K562 (cell line): Measurements from ENCODE around the gene MLH3. TPM values are rescaled to one million over a fixed set of nuclear protein-coding genes. Genes with fewer than 3 reads are reported as not detected.

Source experiments
- ATAC-seq: fragments of 200-7000 bp; cut with Tn5 transposase; 3 replicates; pipeline ENCODE4 v1.9.1; 2020; ENCODE audit warnings: moderate library complexity
- BruUV-seq: library from RNA; stranded (reverse); fragments of 400-500 nt; replicated peaks from 2 replicates; lab custom pipeline; 2021; lab: Mats Ljungman, UMichigan
- CTCF ChIA-PET: fragments of 300-600 bp; formaldehyde crosslinking; extraction: SDS; loops from one replicate; lab custom pipeline; 2021; ENCODE audit warnings: low intra/inter-chr PET ratio; lab: Yijun Ruan, JAX
- POLR2A ChIA-PET: fragments of 300-600, 350-650 bp; sonication (Branson Sonifier 250); formaldehyde crosslinking; extraction: SDS; loops from one replicate; lab custom pipeline; 2021; ENCODE audit warnings: antibody characterized with exemption, inconsistent platforms; lab: Yijun Ruan, JAX
- DNase-seq, 4 experiments: peaks; one replicate each; pipeline versions ENCODE4 v3.0.0 to v3.0.0-alpha.2; 2011 to 2018; ENCODE audit warnings: low spot score in 3 of 4, mixed read lengths in 3 of 4; ENCODE audit errors: extremely low read depth in 1 of 4
- FAIRE-seq: peaks from 2 replicates; lab custom pipeline; 2011; peaks lifted over from hg19 to GRCh38; lab: Jason Lieb, UNC
- H2AFZ ChIP-seq: 2 replicates; pipeline ENCODE4 v1.6.0; 2011; ENCODE audit warnings: low read depth, low read length, control low read depth, inconsistent platforms
- H3K27ac ChIP-seq: fragments of 200-600 bp; 3 replicates; pipeline ENCODE4 v1.8.0; 2011; ENCODE audit warnings: low read depth, mild to moderate bottlenecking, control low read depth, inconsistent platforms, low read length, moderate library complexity, mixed read lengths; ENCODE audit errors: extremely low read depth
- H3K27me3 ChIP-seq, 2 experiments: fragments of 300-600 bp in 1 of 2; 2 replicates in 1 of 2; 3 replicates in 1 of 2; pipeline versions ENCODE4 v1.6.0 to v1.8.0; 2011; ENCODE audit warnings: inconsistent platforms in 2 of 2, low read length in 2 of 2, mild to moderate bottlenecking in 1 of 2, mixed read lengths in 1 of 2, moderate library complexity in 1 of 2; ENCODE audit not compliant: control insufficient read depth in 2 of 2, insufficient read depth in 2 of 2
- H3K36me3 ChIP-seq: fragments of 300-600 bp; 3 replicates; pipeline ENCODE4 v1.8.0; 2011; ENCODE audit warnings: mild to moderate bottlenecking, low read length, inconsistent platforms; ENCODE audit not compliant: control insufficient read depth, insufficient read depth
- H3K4me1 ChIP-seq, 2 experiments: fragments of 200-600 bp in 1 of 2; replicated peaks in 1 of 2; 2 replicates in 1 of 2; 3 replicates in 1 of 2; pipeline versions ENCODE4 v1.5.1 to v1.8.0; 2011; ENCODE audit warnings: inconsistent platforms in 2 of 2, low read length in 2 of 2, mild to moderate bottlenecking in 1 of 2, mixed read lengths in 1 of 2, moderate library complexity in 1 of 2; ENCODE audit not compliant: control insufficient read depth in 2 of 2, insufficient read depth in 2 of 2
- H3K4me2 ChIP-seq: 2 replicates; pipeline ENCODE4 v1.6.1; 2011; ENCODE audit warnings: low read length, control low read depth, inconsistent platforms, mixed read lengths; ENCODE audit not compliant: insufficient read depth
- H3K4me3 ChIP-seq: fragments of 200-600 bp; sonication (generic), shearing (Covaris generic); 2 replicates; pipeline ENCODE4 v1.5.1; 2016; ENCODE audit warnings: control low read depth, inconsistent platforms
- H3K79me2 ChIP-seq: fragments of 200-600 bp; 3 replicates; pipeline ENCODE4 v1.8.0; 2011; ENCODE audit warnings: low read length, inconsistent platforms; ENCODE audit not compliant: control insufficient read depth, insufficient read depth
- H3K9ac ChIP-seq, 2 experiments: 2 replicates each; pipeline versions ENCODE4 v1.6.0 to v1.6.1; 2011; ENCODE audit warnings: low read depth in 2 of 2, low read length in 2 of 2, control low read depth in 1 of 2, inconsistent platforms in 1 of 2, mild to moderate bottlenecking in 1 of 2, mixed read lengths in 1 of 2; ENCODE audit not compliant: insufficient read depth in 1 of 2
- H3K9me1 ChIP-seq: one replicate; pipeline ENCODE4 v1.6.0; 2011; ENCODE audit warnings: inconsistent platforms, mild to moderate bottlenecking, low read length, moderate library complexity; ENCODE audit not compliant: control insufficient read depth, insufficient read depth
- H3K9me3 ChIP-seq: replicated peaks from 2 replicates; pipeline ENCODE4 v1.5.1; 2011; ENCODE audit warnings: low read depth, low read length, inconsistent platforms; ENCODE audit not compliant: control insufficient read depth, insufficient read depth
- H4K20me1 ChIP-seq: replicated peaks from 2 replicates; pipeline ENCODE4 v1.6.1; 2011; ENCODE audit warnings: low read length, inconsistent platforms, mixed read lengths; ENCODE audit not compliant: control insufficient read depth, insufficient read depth
- BCLAF1 ChIP-seq, 2 experiments: fragments of 450-650 bp in 1 of 2; IDR thresholded peaks; 2 replicates each; pipeline ENCODE4 v1.6.1; 2011 to 2017; ENCODE audit warnings: low read depth in 2 of 2, antibody characterized with exemption in 1 of 2, borderline replicate concordance in 1 of 2, low read length in 1 of 2, mild to moderate bottlenecking in 1 of 2, mixed read lengths in 1 of 2; ENCODE audit not compliant: control insufficient read depth in 1 of 2
- CHD2 ChIP-seq: IDR thresholded peaks from 2 replicates; pipeline ENCODE4 v1.6.1; 2011; ENCODE audit warnings: low read depth, low read length
- CUX1 ChIP-seq: fragments of 200-800 bp; sonication (Bioruptor generic); IDR thresholded peaks from 2 replicates; pipeline ENCODE4 v1.6.1; 2016; ENCODE audit warnings: missing genetic modification characterization, missing compliant biosample characterization
- MBD2 ChIP-seq: sonication (generic); IDR thresholded peaks from 2 replicates; pipeline ENCODE4 v1.6.1; 2016; ENCODE audit warnings: low read depth, borderline replicate concordance
- PRDM10 ChIP-seq: fragments of 450-650 bp; IDR thresholded peaks from 2 replicates; pipeline ENCODE4 v1.6.1; 2018; ENCODE audit not compliant: partially characterized antibody
- SMAD1 ChIP-seq: fragments of 150-350 bp; IDR thresholded peaks from 2 replicates; pipeline ENCODE4 v1.6.1; 2014; ENCODE audit warnings: low read length, low read depth; ENCODE audit not compliant: partially characterized antibody
- SRSF9 ChIP-seq: fragments of 200-400 bp; formaldehyde crosslinking; IDR thresholded peaks from 2 replicates; pipeline ENCODE4 v1.6.1; 2017; ENCODE audit warnings: low read depth, low read length, borderline replicate concordance
- ZFP30 ChIP-seq: fragments of 250-450 bp; sonication (Bioruptor Pico); IDR thresholded peaks from 2 replicates; pipeline ENCODE4 v1.8.0; 2022; ENCODE audit warnings: moderate library complexity, mild to moderate bottlenecking, inconsistent platforms, borderline replicate concordance
- ZNF311 ChIP-seq: fragments of 250-450 bp; sonication (Bioruptor Pico); IDR thresholded peaks from 2 replicates; pipeline ENCODE4 v1.4.0; 2020; ENCODE audit warnings: mild to moderate bottlenecking, moderate library complexity
- WGBS: fragments of 100-300 bp; shearing (Covaris generic); methylation state at CpG from one replicate; pipeline ENCODE4 v1.1.6; 2016; ENCODE audit warnings: low coverage, mixed read lengths; ENCODE audit not compliant: insufficient coverage; ENCODE audit errors: missing lambda C conversion rate; 5-methylcytosine and 5-hydroxymethylcytosine counted together
- in situ Hi-C: fragments of 300-500 bp; cut with MboI; formaldehyde crosslinking; loops from 4 replicates; pipeline ENCODE4 v1.15.0; 2018; ENCODE audit warnings: inconsistent platforms, mixed read lengths
- intact Hi-C: fragments of 100-400 bp; cut with micrococcal nuclease; formaldehyde crosslinking; loops from 2 replicates; pipeline ENCODE4 v1.14.2; 2022
- polyA plus RNA-seq, 8 experiments: library from polyadenylated mRNA; depleted of rRNA in 4 of 8; stranded (reverse) in 5 of 8; unstranded in 3 of 8; fragments of >200 nt; fragmentation: Nextera tagmentation in 2 of 8; fragmentation: Illumina TruSeq in 1 of 8; extraction: Ambion mirVana in 2 of 8; extraction: Trizol in 1 of 8; gene quantifications; 2 replicates each; pipeline versions ENCODE4 v1.2.1 to v1.2.3, GENCODE V29; 2011 to 2014; ENCODE audit warnings: inconsistent platforms in 1 of 8, missing spikeins in 1 of 8
- total RNA-seq, 7 experiments: library from RNA; depleted of rRNA in 6 of 7; stranded (reverse); fragments of >200 nt in 6 of 7; fragmentation: Illumina TruSeq in 2 of 7; extraction: Trizol in 2 of 7; gene quantifications; 2 replicates each; pipeline versions ENCODE4 v1.2.1 to v1.2.3, GENCODE V29; 2011 to 2021; ENCODE audit warnings: low replicate concordance in 1 of 7

Gene MLH3
- total and polyA plus RNA-seq, 9 of the 15 experiments (the other 6 are each of a cell fraction or from before 2014, with no cell fraction given), result 5.9 to 15.3 (median 10.7) TPM

GRCh38 chr14:75047506-75047905, 3.8 kb downstream of the MLH3 start:
- Histone ChIP-seq H2AFZ (no peak overlapping the region), H3K4me3 (no peak overlapping the region), H3K9me1 (no peaks in the 10 kb centered on the region), H3K4me2 (no peak overlapping the region), H3K79me2 (peaks cover 33% of the 10 kb centered on the region), H4K20me1 (no peaks in the 10 kb centered on the region), H3K4me1 (peaks cover 9 to 11% of the 10 kb centered on the region in 2 experiments; a peak in 4 of 5 replicates), H3K9me3 (no peaks in the 10 kb centered on the region), H3K9ac (no peak overlapping the region), H3K27ac (no peak overlapping the region), H3K27me3 (no peaks in the 10 kb centered on the region), H3K36me3 (peaks cover 15% of the 10 kb centered on the region; the same call in 2 of the 3 replicates)
- FAIRE-seq (no peak), ATAC-seq (no peak), DNase-seq (no peak)
- ChIA-PET CTCF (no interaction called here), POLR2A (no interaction called here)
- in situ Hi-C loops, result no loop called here
- BruUV-seq, result no TSS peak
- WGBS, result 72% methylated on average over 4 of the region's 4 CpGs
- intact Hi-C loops, result no loop called here
- TF ChIP-seq PRDM10 (no peak), ZNF311 (no peak), SMAD1 (no peak), SRSF9 (no peak), CHD2 (no peak), BCLAF1 (IDR thresholded peaks at IDR 0.05; ENCODE audit: borderline replicate concordance in 1 of 2, control insufficient read depth in 1 of 2, low read depth in 2 of 2, low read length in 1 of 2) (no peak), MBD2 (no peak), CUX1 (CRISPR knock-in tag) (no peak), ZFP30 (no peak)
